Suprapubic skin (tissue), 4 donors: ENCODE data around the gene GRK2. TPM values are rescaled to one million over a fixed set of nuclear protein-coding genes. Genes with fewer than 3 reads are reported as not detected.
A peak's percentile ranks its signal among the peaks of the same experiment; 100 is the strongest.

Experiments used
- DNase-seq, 2 donors: peaks; one replicate each; pipeline ENCODE4 v3.0.0-alpha.2; 2019; ENCODE audit warnings: low spot score in 2 of 2
- H3K27ac ChIP-seq: fragments of 200-600 bp; sonication (generic); one replicate; pipeline ENCODE4 v1.5.1; 2019
- H3K27me3 ChIP-seq: fragments of 200-600 bp; sonication (generic); one replicate; pipeline ENCODE4 v1.5.1; 2019
- H3K36me3 ChIP-seq: fragments of 200-600 bp; sonication (generic); one replicate; pipeline ENCODE4 v1.5.1; 2019
- H3K4me1 ChIP-seq: fragments of 200-600 bp; sonication (generic); one replicate; pipeline ENCODE4 v1.5.1; 2019
- H3K4me3 ChIP-seq: fragments of 200-600 bp; sonication (generic); one replicate; pipeline ENCODE4 v1.5.1; 2019; ENCODE audit warnings: mild to moderate bottlenecking
- H3K9me3 ChIP-seq: fragments of 200-600 bp; sonication (generic); one replicate; pipeline ENCODE4 v1.5.1; 2019
- EP300 ChIP-seq: sonication (generic); formaldehyde crosslinking; IDR thresholded peaks from one replicate; pipeline ENCODE4 v1.6.1; 2017; ENCODE audit warnings: antibody characterized with exemption
- POLR2A ChIP-seq, 2 donors: fragments of 450-650 bp; IDR thresholded peaks; one replicate each; pipeline ENCODE4 v1.6.1; 2017; ENCODE audit warnings: antibody characterized with exemption in 2 of 2, mild to moderate bottlenecking in 2 of 2, moderate library complexity in 2 of 2
- POLR2AphosphoS5 ChIP-seq, 3 donors: sonication (generic); formaldehyde crosslinking; IDR thresholded peaks; one replicate each; pipeline ENCODE4 v1.6.1; 2017; ENCODE audit warnings: antibody characterized with exemption in 3 of 3
- WGBS: methylation state at CpG from one replicate; pipeline ENCODE4 v1.1.5; 2018; 5-methylcytosine and 5-hydroxymethylcytosine counted together
- total RNA-seq, 4 donors: library from RNA; depleted of rRNA; stranded (reverse); fragments of >200 nt; gene quantifications; one replicate each; pipeline ENCODE4 v1.1.0, GENCODE V29; 2016
- TF ChIP-seq, protein P1 (sequence below), 2 donors: fragments of 200-600 bp in 1 of 2; fragments of 450-650 bp in 1 of 2; sonication (generic) in 1 of 2; IDR thresholded peaks; one replicate each; pipeline ENCODE4 v1.5.1; 2016 to 2019; ENCODE audit warnings: antibody characterized with exemption in 2 of 2, mild to moderate bottlenecking in 1 of 2, moderate library complexity in 1 of 2

Gene GRK2
- total RNA-seq, 4 donors from 2014 or later = 84.3 to 157 (median 105) TPM

DNA sequence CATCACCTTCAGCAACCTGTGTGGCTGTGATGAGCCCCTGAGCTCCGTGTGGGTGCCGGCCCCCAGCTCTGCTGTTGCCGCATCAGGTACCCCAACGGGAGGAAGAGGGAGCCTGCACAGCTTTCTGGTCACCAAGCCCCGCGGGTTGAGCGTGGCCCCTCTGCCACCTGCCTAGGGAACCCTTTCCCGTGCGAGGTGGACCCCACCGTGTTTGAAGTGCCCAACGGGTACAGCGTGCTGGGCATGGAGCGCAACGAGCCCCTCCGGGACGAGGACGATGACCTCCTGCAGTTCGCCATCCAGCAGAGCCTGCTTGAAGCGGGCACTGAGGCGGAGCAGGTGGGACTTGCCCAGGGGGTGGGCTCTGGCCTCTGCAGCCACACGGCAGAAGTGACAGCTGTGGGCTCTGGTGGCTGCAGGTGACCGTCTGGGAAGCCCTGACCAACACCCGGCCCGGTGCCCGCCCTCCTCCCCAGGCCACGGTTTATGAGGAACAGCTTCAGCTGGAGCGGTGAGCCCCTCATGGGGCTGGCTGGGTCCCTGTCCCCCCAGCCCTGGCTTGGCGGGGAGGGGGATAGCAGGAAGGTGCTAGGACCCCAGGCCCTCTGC is 35.1 kb downstream of the GRK2 start:
- WGBS = no CpG with 5 or more reads among the region's 28 CpGs
- peaks cover 30% of the 10 kb centered on the region for H3K4me1 ChIP-seq
- DNase-seq = peak; percentile 62 to 78
- TF ChIP-seq POLR2A (IDR thresholded peaks at IDR 0.05) (no peak), POLR2AphosphoS5 (IDR thresholded peaks at IDR 0.05) (no peak), EP300 (no peak)
- TF ChIP-seq, protein P1, sequence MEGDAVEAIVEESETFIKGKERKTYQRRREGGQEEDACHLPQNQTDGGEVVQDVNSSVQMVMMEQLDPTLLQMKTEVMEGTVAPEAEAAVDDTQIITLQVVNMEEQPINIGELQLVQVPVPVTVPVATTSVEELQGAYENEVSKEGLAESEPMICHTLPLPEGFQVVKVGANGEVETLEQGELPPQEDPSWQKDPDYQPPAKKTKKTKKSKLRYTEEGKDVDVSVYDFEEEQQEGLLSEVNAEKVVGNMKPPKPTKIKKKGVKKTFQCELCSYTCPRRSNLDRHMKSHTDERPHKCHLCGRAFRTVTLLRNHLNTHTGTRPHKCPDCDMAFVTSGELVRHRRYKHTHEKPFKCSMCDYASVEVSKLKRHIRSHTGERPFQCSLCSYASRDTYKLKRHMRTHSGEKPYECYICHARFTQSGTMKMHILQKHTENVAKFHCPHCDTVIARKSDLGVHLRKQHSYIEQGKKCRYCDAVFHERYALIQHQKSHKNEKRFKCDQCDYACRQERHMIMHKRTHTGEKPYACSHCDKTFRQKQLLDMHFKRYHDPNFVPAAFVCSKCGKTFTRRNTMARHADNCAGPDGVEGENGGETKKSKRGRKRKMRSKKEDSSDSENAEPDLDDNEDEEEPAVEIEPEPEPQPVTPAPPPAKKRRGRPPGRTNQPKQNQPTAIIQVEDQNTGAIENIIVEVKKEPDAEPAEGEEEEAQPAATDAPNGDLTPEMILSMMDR (IDR thresholded peaks at IDR 0.05) = no peak
- H3K9me3 ChIP-seq = peaks cover 1% of the 10 kb centered on the region
- H3K27ac ChIP-seq = peak overlapping the region; percentile 91
- H3K27me3 ChIP-seq = no peaks in the 10 kb centered on the region
- peaks cover 40% of the 10 kb centered on the region for H3K36me3 ChIP-seq
- peak overlapping the region; percentile 86 for H3K4me3 ChIP-seq

DNA sequence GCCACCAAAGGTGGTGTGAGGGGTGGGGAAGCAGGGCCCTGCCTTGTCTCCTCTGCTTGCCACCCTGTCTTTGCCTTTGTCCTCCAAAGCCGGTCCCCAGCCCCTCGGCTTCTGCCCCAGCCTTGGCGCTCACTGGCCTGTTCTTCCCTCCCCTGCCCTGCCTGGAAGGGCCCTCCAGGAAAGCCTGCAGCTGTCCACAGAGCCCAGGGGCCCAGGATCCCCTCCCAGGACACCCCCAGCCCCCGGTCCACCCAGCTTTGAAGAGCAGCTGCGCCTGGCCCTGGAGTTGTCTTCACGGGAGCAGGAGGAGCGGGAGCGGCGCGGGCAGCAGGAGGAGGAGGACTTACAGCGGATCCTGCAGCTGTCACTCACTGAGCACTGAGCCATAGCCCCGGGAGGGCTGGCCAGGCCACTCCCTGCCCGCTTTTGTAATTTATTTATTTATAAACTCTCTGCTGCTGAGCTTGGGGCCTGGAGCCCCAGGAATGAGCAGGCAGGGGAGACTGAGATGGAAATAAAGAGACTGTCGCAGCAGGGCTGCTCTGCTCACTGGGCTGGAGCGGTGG is 35.8 kb downstream of the GRK2 start:
- Histone ChIP-seq H3K4me3 (peak overlapping the region; percentile 86), H3K36me3 (peaks cover 34% of the 10 kb centered on the region), H3K27ac (peak overlapping the region; percentile 91), H3K4me1 (peaks cover 30% of the 10 kb centered on the region), H3K27me3 (no peaks in the 10 kb centered on the region), H3K9me3 (no peaks in the 10 kb centered on the region)
- WGBS = 22% methylated on average over 14 of the region's 15 CpGs
- DNase-seq = peak; percentile 78 to 84
- TF ChIP-seq POLR2A (IDR thresholded peaks at IDR 0.05) = no peak
- TF ChIP-seq, protein P1 (IDR thresholded peaks at IDR 0.05) = no peak
- no peak for TF ChIP-seq POLR2AphosphoS5 (IDR thresholded peaks at IDR 0.05)
- no peak for TF ChIP-seq EP300

DNA sequence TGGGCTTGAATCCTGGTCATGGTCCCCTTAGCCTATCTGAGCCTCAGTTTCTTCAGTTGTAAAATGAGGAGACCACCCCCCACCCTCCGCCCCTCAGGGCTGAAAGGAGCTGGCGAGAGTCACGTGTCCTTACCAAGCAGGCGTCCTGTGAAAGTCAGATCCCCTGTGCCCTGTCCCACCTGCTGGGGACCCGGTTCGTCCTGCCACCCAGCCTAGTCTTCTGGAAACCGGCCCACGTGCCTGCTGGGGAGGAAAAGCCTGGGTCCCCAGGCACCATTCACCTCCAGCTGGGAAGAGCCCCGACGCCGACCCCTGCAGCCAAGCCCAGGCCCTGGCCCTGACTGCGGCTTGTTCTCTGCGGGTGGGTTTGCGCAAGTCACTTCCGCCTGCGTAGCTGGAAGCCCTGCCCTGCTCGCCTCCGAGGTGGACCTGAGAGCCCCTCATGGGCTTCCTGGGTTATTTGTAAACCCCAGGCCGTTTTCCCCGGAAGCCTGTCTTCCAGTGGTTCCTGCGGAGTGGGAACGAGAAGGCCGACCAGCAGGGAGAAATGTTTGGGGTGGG is 36.4 kb downstream of the GRK2 start:
- TF ChIP-seq POLR2A (IDR thresholded peaks at IDR 0.05) (no peak), POLR2AphosphoS5 (IDR thresholded peaks at IDR 0.05) (peak in 1 of 3 donors; percentile 10)
- Histone ChIP-seq H3K27ac (peak overlapping the region; percentile 91), H3K9me3 (no peaks in the 10 kb centered on the region), H3K4me1 (peaks cover 30% of the 10 kb centered on the region), H3K4me3 (peak overlapping the region; percentile 86), H3K36me3 (peaks cover 41% of the 10 kb centered on the region), H3K27me3 (no peaks in the 10 kb centered on the region)
- peak; percentile 83 to 85 for DNase-seq
- WGBS = 0% methylated on average over 9 of the region's 23 CpGs

DNA sequence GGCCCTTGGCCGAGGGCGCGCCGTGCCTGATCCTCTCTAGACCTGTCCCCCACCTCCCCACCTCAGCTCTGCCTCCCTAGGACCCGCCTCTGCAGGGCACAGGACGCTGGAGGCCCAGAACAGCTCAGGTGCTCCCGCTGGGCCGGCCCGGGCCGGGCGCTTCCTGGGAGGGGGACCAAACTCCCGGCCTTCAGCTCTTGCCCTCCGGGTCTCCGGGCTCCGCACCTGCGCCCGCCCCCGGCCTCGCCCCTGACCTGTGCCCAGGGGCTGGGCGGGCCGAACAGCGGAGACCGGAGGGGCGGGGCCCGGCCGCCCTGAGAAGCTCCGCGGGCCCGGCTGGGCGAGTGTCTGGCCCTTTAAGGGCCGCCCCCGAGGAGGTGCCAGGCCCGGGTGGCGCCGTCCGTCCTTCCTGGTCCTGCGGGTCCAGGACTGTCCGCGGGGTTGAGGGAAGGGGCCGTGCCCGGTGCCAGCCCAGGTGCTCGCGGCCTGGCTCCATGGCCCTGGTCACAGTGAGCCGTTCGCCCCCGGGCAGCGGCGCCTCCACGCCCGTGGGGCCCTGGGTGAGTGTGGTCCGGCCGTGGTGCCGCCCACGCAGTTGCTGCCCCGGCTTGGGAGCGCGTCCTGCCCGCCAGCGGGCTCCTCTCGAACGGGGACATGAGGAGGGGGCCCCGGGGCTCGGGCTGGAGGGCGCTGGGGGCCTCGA is 37.0 kb downstream of the GRK2 start, which contains the start of gene SSH3:
TSS of gene SSH3 (plus strand) at position 399 of the 703 bp plus-strand sequence. CDS start at position 495, 96 bp downstream.
- DNase-seq = peak; percentile 79 to 92
- 0% methylated on average over 17 of the region's 65 CpGs for WGBS
- peaks cover 45% of the 10 kb centered on the region for H3K36me3 ChIP-seq
- no peaks in the 10 kb centered on the region for H3K27me3 ChIP-seq
- H3K27ac ChIP-seq = peak within 1 kb of the TSS; percentile 91
- H3K4me1 ChIP-seq = peaks cover 30% of the 10 kb centered on the region
- peak within 1 kb of the TSS; percentile 86 for H3K4me3 ChIP-seq
- no peak for TF ChIP-seq POLR2A (IDR thresholded peaks at IDR 0.05)
- TF ChIP-seq EP300 = no peak
- TF ChIP-seq, protein P1 (IDR thresholded peaks at IDR 0.05) = no peak
- TF ChIP-seq POLR2AphosphoS5 (IDR thresholded peaks at IDR 0.05) = no peak
- no peaks in the 10 kb centered on the region for H3K9me3 ChIP-seq

DNA sequence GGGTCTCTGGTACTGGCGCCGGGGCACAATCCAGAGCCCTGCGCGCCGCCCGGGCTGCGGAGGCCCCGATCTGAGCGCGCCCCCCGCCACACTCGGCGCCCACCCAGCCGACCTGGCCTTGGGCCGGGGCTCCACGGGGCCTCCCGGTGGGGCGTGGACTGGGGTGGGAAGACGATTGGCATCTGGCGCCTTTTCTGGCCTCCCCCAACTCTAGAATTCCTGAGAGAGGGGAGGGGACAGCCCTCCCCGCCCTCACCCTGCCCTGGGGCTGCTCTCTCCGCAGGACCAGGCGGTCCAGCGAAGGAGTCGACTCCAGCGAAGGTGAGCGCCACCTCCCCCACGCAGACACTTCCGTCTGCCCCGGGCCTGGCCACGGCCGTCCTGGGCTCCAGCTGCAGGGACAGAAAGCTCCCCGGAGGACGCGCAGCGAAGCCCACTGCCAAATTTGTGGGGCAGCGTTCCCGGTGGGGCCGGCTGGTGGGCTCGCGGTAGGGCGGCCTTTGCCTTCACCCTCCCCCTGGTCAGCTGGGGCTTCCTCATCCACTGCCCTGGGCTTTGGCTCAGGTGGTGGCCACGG is 37.6 kb downstream of the GRK2 start:
- 2% methylated on average over 20 of the region's 43 CpGs for WGBS
- peaks cover 48% of the 10 kb centered on the region for H3K36me3 ChIP-seq
- no peaks in the 10 kb centered on the region for H3K27me3 ChIP-seq
- peak overlapping the region; percentile 91 for H3K27ac ChIP-seq
- TF ChIP-seq EP300 (no peak), POLR2A (IDR thresholded peaks at IDR 0.05) (no peak), POLR2AphosphoS5 (IDR thresholded peaks at IDR 0.05) (no peak)
- TF ChIP-seq, protein P1 (IDR thresholded peaks at IDR 0.05) = no peak
- H3K9me3 ChIP-seq = no peaks in the 10 kb centered on the region
- H3K4me1 ChIP-seq = peaks cover 30% of the 10 kb centered on the region
- H3K4me3 ChIP-seq = peak overlapping the region; percentile 86
- DNase-seq = peak; percentile 72 to 73
